Natural killer cell treated with Interleukin-12 subunit alpha and Interleukin-12 subunit beta and Interleukin-15 and Interleukin-18, amount 100 ng/mL, for 72 hours (primary cell): ENCODE results near the gene EXOC3L1. TPM values are rescaled to one million over a fixed set of nuclear protein-coding genes. Genes with fewer than 3 reads are reported as not detected.

Experiments
- ATAC-seq, 2 donors: fragments of 150-1000 bp; cut with Tn5 transposase in 1 of 2; sonication (Bioruptor Pico), chemical (Tn5 transposase) in 1 of 2; 2 replicates each; pipeline ENCODE4 v1.10.0; 2021
- DNase-seq: peaks from one replicate; pipeline ENCODE4 v3.0.0; 2022; ENCODE audit warnings: low spot score
- H3K27ac Mint-ChIP-seq, 2 donors: 1 replicate in 1 of 2; 2 replicates in 1 of 2; pipeline ENCODE4 v1.8.0; 2022; ENCODE audit warnings: mixed read lengths in 2 of 2, mild to moderate bottlenecking in 1 of 2, moderate library complexity in 1 of 2
- H3K27me3 Mint-ChIP-seq, 2 donors: 1 replicate in 1 of 2; 2 replicates in 1 of 2; pipeline ENCODE4 v1.8.0; 2022; ENCODE audit warnings: mixed read lengths in 2 of 2
- H3K36me3 Mint-ChIP-seq: one replicate; pipeline ENCODE4 v1.8.0; 2022; ENCODE audit warnings: mixed read lengths
- H3K4me1 Mint-ChIP-seq, 2 donors: 1 replicate in 1 of 2; 2 replicates in 1 of 2; pipeline ENCODE4 v1.8.0; 2022; ENCODE audit warnings: low read depth in 2 of 2, mixed read lengths in 2 of 2, mild to moderate bottlenecking in 1 of 2
- H3K4me3 Mint-ChIP-seq: one replicate; pipeline ENCODE4 v1.8.0; 2022; ENCODE audit warnings: mixed read lengths
- H3K9me3 Mint-ChIP-seq: 2 replicates; pipeline ENCODE4 v1.8.0; 2022; ENCODE audit warnings: mixed read lengths
- total RNA-seq, 2 donors: library from RNA; stranded (reverse); gene quantifications; one replicate each; pipeline ENCODE4 v1.2.3, GENCODE V29; 2022

The EXOC3L1 gene
- total RNA-seq, 2 donors from 2014 or later: 0.38 TPM; not detected in 1

- Mint-ChIP-seq H3K4me1 (no peaks in the 10 kb centered on the region), H3K27me3 (no peaks in the 10 kb centered on the region), H3K9me3 (no peaks in the 10 kb centered on the region), H3K36me3 (peaks cover 17% of the 10 kb centered on the region), H3K27ac (no peak overlapping the region), H3K4me3 (no peak overlapping the region)
- DNase-seq: no peak
- no peak for ATAC-seq
These were observed 47.6 kb downstream of the EXOC3L1 start for GRCh38 chr16:67142342-67142741.

DNA sequence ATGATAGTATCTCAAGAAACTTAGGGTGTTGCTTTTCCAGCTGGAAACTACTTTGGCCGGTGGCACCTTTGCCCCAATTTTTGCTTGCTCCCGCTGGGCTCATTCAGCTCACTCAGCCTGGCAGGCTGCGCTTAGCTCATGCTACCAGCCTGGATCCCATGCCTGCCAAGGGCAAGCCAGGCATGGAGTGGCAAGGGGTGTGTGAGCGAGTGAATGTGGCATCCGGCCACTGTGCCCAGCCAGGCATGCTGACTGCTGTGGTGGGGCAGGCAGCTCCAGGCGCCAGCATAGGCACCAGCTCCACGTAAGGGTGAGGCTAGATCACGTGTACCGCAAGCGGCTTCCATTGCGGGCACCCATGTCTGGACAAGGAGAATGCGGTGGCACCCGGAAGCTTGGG is 48.5 kb downstream of the EXOC3L1 start:
- no peak overlapping the region for H3K4me3 Mint-ChIP-seq
- no peaks in the 10 kb centered on the region for H3K27me3 Mint-ChIP-seq
- no peak for DNase-seq
- H3K4me1 Mint-ChIP-seq: no peaks in the 10 kb centered on the region
- no peak for ATAC-seq
- no peak overlapping the region for H3K27ac Mint-ChIP-seq
- peaks cover 17% of the 10 kb centered on the region for H3K36me3 Mint-ChIP-seq
- no peaks in the 10 kb centered on the region for H3K9me3 Mint-ChIP-seq

GRCh38 chr16:67137605-67138004 is 52.3 kb downstream of the EXOC3L1 start:
- H3K27ac Mint-ChIP-seq: no peak overlapping the region
- H3K9me3 Mint-ChIP-seq: no peaks in the 10 kb centered on the region
- peaks cover 15% of the 10 kb centered on the region for H3K36me3 Mint-ChIP-seq
- ATAC-seq (no peak), DNase-seq (no peak)
- H3K4me3 Mint-ChIP-seq: no peak overlapping the region
- no peaks in the 10 kb centered on the region for H3K4me1 Mint-ChIP-seq
- no peaks in the 10 kb centered on the region for H3K27me3 Mint-ChIP-seq

Other genes starting within 250 kb of the EXOC3L1 start
- 1 to 10 TPM in 1 of 2 donors, not detected in 1; 1.6 TPM for gene CES3, start 228.9 kb downstream of the EXOC3L1 start, total RNA-seq
- 1 to 10 TPM; 6.5 to 8.2 TPM for gene CES4A, start 201.5 kb downstream of the EXOC3L1 start, total RNA-seq
- 100 to 1,000 TPM; 128 to 161 TPM for gene CBFB, start 161.0 kb downstream of the EXOC3L1 start, total RNA-seq
- gene PHAF1, start 80.2 kb downstream of the EXOC3L1 start, total RNA-seq: 10 to 100 TPM; 14.3 to 26.7 TPM
- 1 to 10 TPM; 3.3 to 3.8 TPM for gene B3GNT9, start 39.1 kb downstream of the EXOC3L1 start, total RNA-seq
- gene TRADD, start 30.2 kb downstream of the EXOC3L1 start, total RNA-seq: 10 to 100 TPM; 38.5 to 51.2 TPM
- 10 to 100 TPM; 15.3 to 16.8 TPM for gene FBXL8, start 30.2 kb downstream of the EXOC3L1 start, total RNA-seq
- 10 to 100 TPM; 17.2 to 19.4 TPM for gene HSF4, start 25.4 kb downstream of the EXOC3L1 start, total RNA-seq
- 10 to 100 TPM; 10.5 to 20.1 TPM for gene NOL3, start 19.6 kb downstream of the EXOC3L1 start, total RNA-seq
- gene MATCAP1, start 6.2 kb downstream of the EXOC3L1 start, total RNA-seq: 10 to 100 TPM; 33.2 to 33.8 TPM
- gene E2F4, start 2.0 kb upstream of the EXOC3L1 start, total RNA-seq: 100 to 1,000 TPM; 110 to 188 TPM
- gene ELMO3, start 9.0 kb upstream of the EXOC3L1 start, total RNA-seq: 10 to 100 TPM in 1 of 2 donors, 1 to 10 TPM in 1; 3.6 to 13.9 TPM
- 10 to 100 TPM; 55.1 to 56.1 TPM for gene TMEM208, start 37.0 kb upstream of the EXOC3L1 start, total RNA-seq
- gene FHOD1, start 57.3 kb upstream of the EXOC3L1 start, total RNA-seq: 100 to 1,000 TPM; 156 to 160 TPM
- 1 to 10 TPM; 1.4 to 5.9 TPM for gene SLC9A5, start 58.8 kb upstream of the EXOC3L1 start, total RNA-seq
- gene PLEKHG4, start 89.4 kb upstream of the EXOC3L1 start, total RNA-seq: 1 to 10 TPM; 5.8 to 8.7 TPM
- gene KCTD19, start 136.6 kb upstream of the EXOC3L1 start, total RNA-seq: under 1 TPM in 1 of 2 donors, not detected in 1; 0.67 TPM
- gene LRRC36, start 136.7 kb upstream of the EXOC3L1 start, total RNA-seq: under 1 TPM in 1 of 2 donors, not detected in 1; 0.61 TPM
- under 1 TPM in 1 of 2 donors, not detected in 1; 0.31 TPM for gene TPPP3, start 203.4 kb upstream of the EXOC3L1 start, total RNA-seq
- 1 to 10 TPM; 1.6 to 2.0 TPM for gene ZDHHC1, start 226.3 kb upstream of the EXOC3L1 start, total RNA-seq
- not detected for gene HSD11B2, start 241.0 kb upstream of the EXOC3L1 start, total RNA-seq